ENCODE results near the gene IGSF21.

The IGSF21 gene

GRCh38 chr1:18105196-18105595 is 2.4 kb upstream of the IGSF21 start:
- no peaks in the 10 kb centered on the region for H3K4me1 ChIP-seq (ENCODE audit: low read depth, poor library complexity, severe bottlenecking)
- TF ChIP-seq CTCF (conservative IDR thresholded peaks at IDR 0.05; ENCODE audit: low read depth, low read length) = no peak
- no peaks in the 10 kb centered on the region for H4K20me1 ChIP-seq (ENCODE audit: insufficient read depth)
- H2AFZ ChIP-seq (ENCODE audit: low read depth) = no peak overlapping the region
- no peaks in the 10 kb centered on the region for H3K27me3 ChIP-seq (ENCODE audit: insufficient read depth, low read depth)
- no peak overlapping the region for H3K4me3 ChIP-seq (IDR thresholded peaks at IDR 0.05; ENCODE audit: insufficient read depth, low read depth, low read length)
- H3K27ac ChIP-seq = no peak overlapping the region
- H3K79me2 ChIP-seq (ENCODE audit: insufficient read depth, low read depth) = no peaks in the 10 kb centered on the region
- H3K4me2 ChIP-seq = no peak overlapping the region
- H3K9ac ChIP-seq = no peak overlapping the region
- H3K36me3 ChIP-seq (ENCODE audit: insufficient read depth) = no peaks in the 10 kb centered on the region

GRCh38 chr1:18108299-18109057 is 880 bp downstream of the IGSF21 start:
- Histone ChIP-seq H3K4me3 (IDR thresholded peaks at IDR 0.05; ENCODE audit: insufficient read depth, low read depth, low read length) (no peak overlapping the region), H3K27me3 (ENCODE audit: insufficient read depth, low read depth) (peaks cover 7% of the 10 kb centered on the region; the same call in 1 of the 2 replicates), H3K36me3 (ENCODE audit: insufficient read depth) (no peaks in the 10 kb centered on the region), H3K9ac (no peak overlapping the region), H2AFZ (ENCODE audit: low read depth) (no peak overlapping the region), H3K27ac (no peak overlapping the region), H4K20me1 (ENCODE audit: insufficient read depth) (no peaks in the 10 kb centered on the region), H3K4me1 (ENCODE audit: low read depth, poor library complexity, severe bottlenecking) (no peaks in the 10 kb centered on the region), H3K79me2 (ENCODE audit: insufficient read depth, low read depth) (no peaks in the 10 kb centered on the region), H3K4me2 (no peak overlapping the region)
- no peak for TF ChIP-seq CTCF (conservative IDR thresholded peaks at IDR 0.05; ENCODE audit: low read depth, low read length)

GRCh38 chr1:18109058-18109755 is 1.6 kb downstream of the IGSF21 start:
- Histone ChIP-seq H3K79me2 (ENCODE audit: insufficient read depth, low read depth) (no peaks in the 10 kb centered on the region), H3K4me1 (ENCODE audit: low read depth, poor library complexity, severe bottlenecking) (no peaks in the 10 kb centered on the region), H3K36me3 (ENCODE audit: insufficient read depth) (no peaks in the 10 kb centered on the region), H3K4me3 (IDR thresholded peaks at IDR 0.05; ENCODE audit: insufficient read depth, low read depth, low read length) (no peak overlapping the region), H4K20me1 (ENCODE audit: insufficient read depth) (no peaks in the 10 kb centered on the region), H2AFZ (ENCODE audit: low read depth) (no peak overlapping the region), H3K27me3 (ENCODE audit: insufficient read depth, low read depth) (peaks cover 7% of the 10 kb centered on the region; the same call in 1 of the 2 replicates), H3K4me2 (no peak overlapping the region), H3K9ac (no peak overlapping the region), H3K27ac (no peak overlapping the region)
- no peak for TF ChIP-seq CTCF (conservative IDR thresholded peaks at IDR 0.05; ENCODE audit: low read depth, low read length)

- Histone ChIP-seq H2AFZ (ENCODE audit: low read depth) (no peak overlapping the region), H3K4me2 (no peak overlapping the region), H3K27me3 (ENCODE audit: insufficient read depth, low read depth) (peaks cover 7% of the 10 kb centered on the region; the same call in 1 of the 2 replicates), H3K4me1 (ENCODE audit: low read depth, poor library complexity, severe bottlenecking) (no peaks in the 10 kb centered on the region), H4K20me1 (ENCODE audit: insufficient read depth) (no peaks in the 10 kb centered on the region), H3K4me3 (IDR thresholded peaks at IDR 0.05; ENCODE audit: insufficient read depth, low read depth, low read length) (no peak overlapping the region), H3K36me3 (ENCODE audit: insufficient read depth) (no peaks in the 10 kb centered on the region), H3K27ac (no peak overlapping the region), H3K9ac (no peak overlapping the region), H3K79me2 (ENCODE audit: insufficient read depth, low read depth) (no peaks in the 10 kb centered on the region)
- no peak for TF ChIP-seq CTCF (conservative IDR thresholded peaks at IDR 0.05; ENCODE audit: low read depth, low read length)
Observed at GRCh38 chr1:18109756-18110597, 2.4 kb downstream of the IGSF21 start.
